ENCODE results near the gene ATP10B. TPM values are rescaled to one million over a fixed set of nuclear protein-coding genes. Genes with fewer than 3 reads are reported as not detected.
"Not testable (repeated sequence)": the region's sequence is repeated elsewhere in the genome, so short reads cannot be mapped to it uniquely, and the experiment has no call there.

Gene ATP10B
- total RNA-seq (ENCODE audit: low replicate concordance): not detected in 2 replicates

GRCh38 chr5:160852049-160852448 lies at the start of gene ATP10B:
TSS of gene ATP10B (minus strand) at chr5:160852211. CDS start at chr5:160688074, 164,137 bp downstream.
- no peak for TF ChIP-seq CTCF (IDR thresholded peaks at IDR 0.05; ENCODE audit: insufficient read depth, low read length)
- H3K4me3 ChIP-seq (ENCODE audit: low read depth, low read length): no peak within 1 kb of the TSS
- DNase-seq (ENCODE audit: low read depth): no peak

DNA sequence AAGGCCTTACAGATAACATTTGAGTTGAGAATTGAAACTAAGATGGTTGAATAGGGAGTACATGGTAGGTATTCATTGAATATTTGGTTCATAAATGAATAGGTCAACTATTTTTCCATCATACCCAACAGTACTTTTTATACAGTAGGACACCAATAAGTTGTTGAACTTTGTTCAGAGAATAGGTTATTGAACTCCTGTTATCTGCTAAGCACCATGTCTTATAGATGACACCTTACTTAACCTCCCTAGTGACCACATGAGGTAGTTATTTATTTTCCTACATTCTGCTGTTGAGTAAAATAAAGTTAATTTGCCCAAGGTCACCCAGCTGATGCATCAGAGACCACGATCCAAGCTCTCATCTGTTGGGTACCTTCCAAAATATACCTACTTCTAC lies 49.6 kb upstream of the ATP10B start:
- H3K4me3 ChIP-seq (ENCODE audit: low read depth, low read length): no peak overlapping the region
- TF ChIP-seq CTCF (IDR thresholded peaks at IDR 0.05; ENCODE audit: insufficient read depth, low read length): no peak
- DNase-seq (ENCODE audit: low read depth): no peak

DNA sequence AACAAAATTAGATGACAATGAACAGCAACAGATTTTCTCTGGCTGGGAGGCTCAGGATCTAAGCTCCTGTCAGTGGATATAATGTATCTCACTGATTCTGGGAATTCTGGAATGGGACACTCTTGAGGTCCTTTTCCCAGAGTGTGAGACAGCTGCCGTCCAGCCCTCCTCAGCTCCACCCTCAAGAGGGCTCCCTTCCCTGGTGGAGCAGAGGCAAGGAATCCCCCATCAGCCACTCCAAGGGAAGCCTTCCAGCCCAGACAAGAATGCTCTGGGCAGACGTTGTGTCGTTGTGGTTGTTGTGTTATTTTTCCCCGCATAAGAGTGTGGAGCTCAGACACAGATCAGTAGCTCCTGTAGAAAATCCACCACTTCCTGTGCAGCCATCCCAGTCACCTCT lies 47.7 kb upstream of the ATP10B start:
- DNase-seq (ENCODE audit: low read depth): no peak
- no peak for TF ChIP-seq CTCF (IDR thresholded peaks at IDR 0.05; ENCODE audit: insufficient read depth, low read length)
- no peak overlapping the region for H3K4me3 ChIP-seq (ENCODE audit: low read depth, low read length)

DNA sequence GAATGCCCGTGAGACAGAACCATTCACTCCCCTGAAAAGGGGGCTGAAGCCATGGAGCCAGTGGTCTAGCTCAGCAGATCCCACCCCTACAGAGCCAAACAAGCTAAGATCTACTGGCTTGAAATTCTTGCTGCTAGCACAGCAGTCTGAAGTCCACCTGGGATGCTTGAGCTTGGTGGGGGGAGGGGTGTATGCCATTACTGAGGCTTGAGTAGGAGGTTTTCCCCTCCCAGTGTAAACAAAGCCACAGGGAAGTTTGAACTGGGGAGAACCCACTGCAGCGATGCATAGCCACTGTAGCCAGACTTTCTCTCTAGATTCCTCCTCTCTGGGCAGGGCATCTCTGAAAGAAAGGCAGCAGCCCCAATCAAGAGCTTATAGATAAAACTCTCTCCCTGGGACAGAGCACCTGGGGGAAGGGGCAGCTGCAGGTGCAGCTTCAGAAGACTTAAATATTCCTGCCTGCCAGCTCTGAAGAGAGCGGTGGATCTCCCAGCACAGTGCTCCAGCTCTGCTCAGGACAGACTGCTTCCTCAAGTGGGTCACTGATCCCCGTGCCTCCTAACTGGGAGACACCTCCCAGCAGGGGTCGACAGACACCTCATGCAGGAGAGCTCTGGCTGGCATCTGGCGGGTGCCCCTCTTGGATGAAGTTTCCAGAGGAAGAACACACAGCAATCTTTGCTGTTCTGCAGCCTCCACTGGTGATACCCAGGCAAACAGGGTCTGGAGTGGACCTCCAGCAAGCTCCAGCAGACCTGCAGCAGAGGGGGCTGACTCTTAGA lies 41.4 kb upstream of the ATP10B start:
- DNase-seq (ENCODE audit: low read depth); H3K4me3 ChIP-seq (ENCODE audit: low read depth, low read length): not testable (repeated sequence)

DNA sequence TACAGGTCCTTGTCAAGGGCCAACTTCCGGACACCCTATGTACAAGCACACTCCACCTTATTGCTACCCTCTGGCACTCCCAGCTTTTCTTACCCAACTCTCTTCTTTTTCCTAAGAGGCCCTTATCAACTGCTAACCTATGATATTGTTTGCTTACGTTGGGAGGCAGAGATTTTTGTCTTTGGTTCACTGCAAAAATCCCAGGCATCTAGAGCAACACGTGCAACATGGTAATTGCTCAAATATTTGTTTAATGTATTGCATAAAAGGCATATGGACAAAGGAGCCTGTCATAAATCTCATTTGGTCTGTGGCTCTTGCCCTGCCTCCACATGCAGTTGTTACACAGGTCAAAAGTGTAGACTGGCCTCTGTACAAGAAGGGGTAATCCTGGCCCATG lies 35.8 kb upstream of the ATP10B start:
- H3K4me3 ChIP-seq (ENCODE audit: low read depth, low read length): no peak overlapping the region
- no peak for TF ChIP-seq CTCF (IDR thresholded peaks at IDR 0.05; ENCODE audit: insufficient read depth, low read length)
- DNase-seq (ENCODE audit: low read depth): no peak

DNA sequence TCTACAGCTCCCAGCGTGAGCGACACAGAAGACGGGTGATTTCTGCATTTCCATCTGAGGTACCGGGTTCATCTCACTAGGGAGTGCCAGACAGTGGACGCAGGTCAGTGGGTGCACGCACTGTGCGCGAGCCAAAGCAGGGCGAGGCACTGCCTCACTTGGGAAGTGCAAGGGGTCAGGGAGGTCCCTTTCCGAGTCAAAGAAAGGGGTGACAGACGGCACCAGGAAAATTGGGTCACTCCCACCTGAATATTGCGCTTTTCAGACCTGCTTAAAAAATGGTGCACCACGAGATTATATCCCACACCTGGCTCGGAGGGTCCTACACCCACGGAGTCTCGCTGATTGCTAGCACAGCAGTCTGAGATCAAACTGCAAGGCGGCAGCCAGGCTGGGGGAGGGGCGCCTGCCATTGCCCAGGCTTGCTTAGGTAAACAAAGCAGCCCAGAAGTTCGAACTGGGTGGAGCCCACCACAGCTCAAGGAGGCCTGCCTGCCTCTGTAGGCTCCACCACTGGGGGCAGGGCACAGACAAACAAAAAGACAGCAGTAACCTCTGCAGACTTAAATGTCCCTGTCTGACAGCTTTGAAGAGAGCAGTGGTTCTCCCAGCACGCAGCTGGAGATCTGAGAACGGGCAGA lies 21.7 kb upstream of the ATP10B start:
- H3K4me3 ChIP-seq (ENCODE audit: low read depth, low read length): not testable (repeated sequence)

DNA sequence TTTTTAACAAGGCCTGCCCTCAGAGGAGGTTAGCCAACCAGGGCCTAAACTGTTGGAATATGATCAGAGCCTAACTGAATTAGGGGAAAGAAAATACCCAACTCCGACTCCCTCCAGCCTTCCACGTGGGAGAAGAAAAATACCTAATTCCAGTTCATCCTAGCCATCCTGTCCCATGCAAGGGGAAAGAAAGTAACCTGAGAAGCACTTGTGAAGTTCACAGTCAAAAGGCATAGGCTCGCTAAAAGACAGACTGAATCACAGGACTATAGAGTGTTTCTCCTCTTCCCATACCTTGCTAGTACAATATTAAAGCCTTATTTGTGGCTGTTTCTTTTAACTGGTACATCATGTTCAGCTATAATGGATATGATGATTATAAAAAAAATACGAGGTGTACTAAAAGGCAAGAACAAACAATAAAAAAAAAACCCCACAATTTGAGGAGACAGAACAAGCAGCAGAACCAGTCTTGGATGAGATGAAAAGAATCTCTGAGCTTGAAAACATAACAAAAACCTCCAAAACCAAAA lies 18.0 kb upstream of the ATP10B start:
- no peak overlapping the region for H3K4me3 ChIP-seq (ENCODE audit: low read depth, low read length)
- DNase-seq (ENCODE audit: low read depth): no peak
- no peak for TF ChIP-seq CTCF (IDR thresholded peaks at IDR 0.05; ENCODE audit: insufficient read depth, low read length)

More for the DNA sequence above, 21.7 kb upstream of the ATP10B start:
- not testable (repeated sequence) for DNase-seq (ENCODE audit: low read depth)

All from fibroblast of the aortic adventitia (primary cell).